ENCODE results near the gene CDK6.
"Not testable (repeated sequence)": the region's sequence is repeated elsewhere in the genome, so short reads cannot be mapped to it uniquely, and the experiment has no call there.

The CDK6 gene

GRCh38 chr7:92836489-92836999 lies at the start of gene CDK6:
CDK6 (minus strand) TSS chr7:92836573; CDS start chr7:92833323, 3,250 bp downstream.
- peak; percentile 87 for DNase-seq

DNA sequence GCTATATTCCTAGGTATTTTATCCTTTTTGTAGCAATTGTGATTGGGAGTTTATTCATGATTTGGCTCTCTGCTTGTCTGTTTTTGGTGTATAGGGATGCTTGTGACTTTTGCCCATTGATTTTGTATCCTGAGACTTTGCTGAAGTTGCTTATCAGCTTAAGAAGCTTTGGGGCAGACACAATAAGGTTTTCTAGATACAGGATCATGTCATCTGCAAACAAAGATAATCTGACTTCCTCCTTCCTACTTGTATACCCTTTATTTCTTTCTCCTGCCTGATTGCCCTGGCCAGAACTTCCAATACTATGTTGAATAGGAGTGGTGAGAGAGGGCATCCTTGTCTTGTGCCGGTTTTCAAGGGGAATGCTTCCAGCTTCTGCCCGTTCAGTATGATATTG lies 49.7 kb upstream of the CDK6 start:
- not testable (repeated sequence) for DNase-seq

GRCh38 chr7:92884218-92884617 lies 47.8 kb upstream of the CDK6 start:
- no peak for DNase-seq

DNA sequence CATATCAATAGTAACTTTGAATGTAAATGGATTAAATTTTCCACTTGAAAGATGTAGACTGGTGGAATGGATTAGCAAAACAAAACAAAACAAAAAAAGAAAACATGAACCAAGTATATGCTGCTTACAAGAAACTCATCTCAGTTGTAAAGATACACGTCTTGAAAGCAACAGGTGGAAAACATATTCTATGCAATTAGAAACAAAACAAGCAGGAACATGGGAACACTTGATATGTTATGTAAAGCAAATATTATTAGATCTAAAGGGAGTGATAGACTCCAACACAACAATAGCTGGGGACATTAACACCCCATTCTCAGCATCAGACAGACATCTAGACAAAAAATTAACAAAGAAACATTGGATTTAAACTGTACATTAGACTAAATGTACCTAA lies 46.4 kb upstream of the CDK6 start:
- DNase-seq = no peak

DNA sequence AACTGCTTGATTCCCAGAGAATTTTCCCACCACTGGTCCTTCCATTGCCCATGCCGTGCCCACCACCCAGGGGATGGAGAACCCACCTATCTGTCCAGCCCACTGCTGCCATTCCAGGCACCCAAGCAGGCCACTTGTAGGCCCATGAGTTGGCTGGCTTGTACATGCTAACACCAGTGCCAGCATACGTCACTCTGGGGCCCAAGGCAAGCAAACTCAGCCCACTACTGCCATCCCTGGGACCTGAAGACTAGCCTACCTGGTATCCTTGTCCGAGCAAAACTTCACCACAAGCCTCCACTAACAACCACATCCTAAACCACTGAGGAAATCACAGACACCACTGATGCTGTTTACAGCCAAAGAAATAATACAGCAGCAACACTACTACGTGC lies 44.7 kb upstream of the CDK6 start:
- DNase-seq = no peak

DNA sequence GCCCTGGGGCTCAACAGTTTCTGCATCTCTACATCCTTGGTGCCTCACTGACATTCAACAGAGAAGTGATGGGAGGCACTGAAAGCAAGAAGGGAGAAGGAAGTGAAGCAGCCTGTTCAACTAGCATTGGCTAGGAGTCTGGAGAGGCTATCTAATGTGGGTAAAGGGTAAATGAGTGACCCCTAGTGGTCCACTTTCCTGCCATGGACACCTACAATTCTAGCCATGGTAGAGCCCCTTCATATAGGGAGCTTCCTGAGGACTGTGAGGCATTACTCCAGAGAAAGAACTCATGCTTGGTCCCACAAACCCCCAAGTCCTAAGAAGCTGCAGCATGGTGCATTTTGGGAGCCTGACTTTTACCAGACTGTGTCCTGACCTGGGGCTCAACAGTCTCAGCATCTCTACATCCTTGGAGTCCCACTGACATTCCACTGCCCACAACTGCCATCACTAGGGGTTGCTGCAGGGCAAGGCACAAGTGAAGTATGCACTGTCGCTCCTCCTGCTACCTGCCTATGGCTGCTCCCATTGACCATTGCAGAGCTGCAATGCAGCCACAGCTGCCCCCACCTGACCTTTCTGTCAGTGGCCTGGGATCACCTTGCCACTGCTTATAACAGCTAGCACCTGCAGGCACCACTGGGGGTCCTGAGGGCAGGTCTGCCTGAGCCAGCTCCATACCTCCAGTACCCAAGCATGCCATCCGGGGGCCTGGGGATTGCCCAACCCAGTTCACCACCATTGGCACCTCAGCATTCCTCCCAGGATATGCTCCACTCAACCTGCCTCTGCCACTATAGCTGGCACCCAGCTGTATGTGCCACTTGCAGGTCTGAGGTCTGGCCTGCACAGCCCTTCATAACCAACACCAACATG lies 44.1 kb upstream of the CDK6 start:
- peak; percentile 84 for DNase-seq

DNA sequence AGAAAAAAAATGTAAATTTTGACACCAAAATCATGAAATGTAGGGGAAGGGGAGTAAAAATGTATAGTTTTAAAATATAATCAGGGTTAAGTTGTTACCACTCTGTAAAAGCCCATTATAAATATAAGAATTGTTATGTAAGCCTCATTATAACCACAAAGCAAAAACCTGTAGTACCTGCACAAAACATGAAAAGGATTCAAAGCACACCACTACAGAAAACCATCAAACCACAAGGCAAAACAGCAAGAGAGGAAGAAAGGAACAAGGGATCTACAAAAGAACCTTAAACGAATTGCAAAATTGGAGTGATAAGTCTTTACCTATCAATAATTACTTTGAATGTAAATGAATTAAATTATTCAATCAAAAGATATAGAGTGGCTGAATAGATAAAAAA lies 41.0 kb upstream of the CDK6 start:
- no peak for DNase-seq

- DNase-seq = no peak
These were observed 40.5 kb upstream of the CDK6 start for GRCh38 chr7:92876836-92877235.

DNA sequence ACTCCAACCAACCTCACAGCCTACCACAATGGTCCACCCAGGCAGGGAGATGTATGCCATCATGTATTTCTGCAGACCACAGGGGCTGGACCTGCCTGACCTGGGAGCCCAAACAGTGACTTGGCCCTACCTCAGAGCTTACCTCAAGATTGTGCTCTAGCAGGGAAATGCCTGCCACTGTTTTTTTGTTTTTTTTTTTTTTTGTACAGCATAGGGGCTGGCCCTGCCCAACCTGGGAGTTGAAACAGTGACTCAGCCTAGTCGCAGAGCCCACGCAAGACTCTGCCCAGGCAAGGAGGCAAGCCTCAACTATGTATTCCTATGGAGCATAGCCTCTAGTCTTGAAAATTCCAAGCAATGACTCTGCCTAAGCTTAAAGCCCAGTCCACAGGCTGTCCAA lies 39.3 kb upstream of the CDK6 start:
- DNase-seq = peak; percentile 73

DNA sequence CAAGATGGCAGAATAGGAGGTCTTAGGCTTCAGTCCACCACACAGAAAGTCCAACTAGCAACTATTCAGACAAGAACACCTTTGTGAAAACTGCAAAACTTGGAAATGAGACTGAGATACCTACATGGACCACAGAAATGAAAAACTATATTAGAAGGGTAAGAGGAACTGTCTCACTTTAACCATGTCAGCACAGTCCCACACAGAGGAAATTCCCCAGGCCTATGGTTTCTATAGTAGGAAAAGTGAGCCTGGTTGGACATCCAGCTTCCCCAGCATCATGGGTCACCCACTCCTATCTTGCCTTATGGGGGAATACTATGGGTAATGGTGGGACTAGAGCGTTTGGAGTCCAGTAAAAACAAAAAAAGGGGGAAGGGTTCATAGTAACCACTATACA lies 38.8 kb upstream of the CDK6 start:
- no peak for DNase-seq

- no peak for DNase-seq
These were observed 38.2 kb upstream of the CDK6 start for GRCh38 chr7:92874567-92874966.

GRCh38 chr7:92873776-92874175 lies 37.4 kb upstream of the CDK6 start:
- DNase-seq = no peak

- DNase-seq = no peak
These were observed 36.3 kb upstream of the CDK6 start for GRCh38 chr7:92872701-92873100.

- no peak for DNase-seq
These were observed 32.4 kb upstream of the CDK6 start for GRCh38 chr7:92868683-92869293.

DNA sequence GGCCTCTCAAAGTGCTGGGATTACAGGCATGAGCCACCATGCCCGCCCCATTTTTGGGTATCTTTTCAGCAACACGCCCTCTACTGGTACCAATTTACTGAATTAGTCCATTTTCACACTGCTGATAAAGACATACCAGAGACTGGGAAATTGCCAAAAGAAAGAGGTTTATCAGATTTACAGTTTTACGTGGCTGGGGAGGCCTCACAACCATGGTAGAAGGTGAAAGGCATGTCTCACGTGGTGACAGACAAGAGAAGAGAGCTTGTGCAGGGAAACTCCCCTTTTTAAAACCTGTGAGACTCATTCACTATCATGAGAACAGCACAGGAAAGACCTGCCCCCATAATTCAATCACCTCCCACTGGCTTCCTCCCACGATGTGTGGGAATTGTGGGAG lies 27.8 kb upstream of the CDK6 start:
- not testable (repeated sequence) for DNase-seq

- no peak for DNase-seq
These were observed 20.1 kb upstream of the CDK6 start for GRCh38 chr7:92856436-92856835.

GRCh38 chr7:92854501-92855238 lies 18.3 kb upstream of the CDK6 start:
- DNase-seq = no peak

DNA sequence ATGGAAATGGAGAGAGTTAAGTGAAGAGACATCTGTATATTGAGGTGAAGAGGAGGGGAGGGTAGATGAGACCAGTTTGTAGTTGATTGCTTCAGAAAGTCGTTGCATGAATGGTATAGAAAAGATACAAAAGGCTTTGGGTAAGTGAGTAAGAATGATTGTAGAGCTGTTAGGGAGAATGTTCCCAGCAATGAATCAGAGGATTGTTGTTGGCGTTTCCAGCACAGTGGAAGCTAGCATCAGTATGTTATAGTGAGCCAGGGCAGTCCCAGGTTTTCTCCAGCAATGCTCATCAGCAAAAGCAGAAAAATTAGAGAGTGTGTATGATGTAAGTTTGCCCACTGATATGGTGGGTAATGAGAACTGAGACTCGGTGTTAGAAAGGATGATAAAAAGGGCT lies 15.4 kb upstream of the CDK6 start:
- no peak for DNase-seq

GRCh38 chr7:92850516-92850915 lies 14.1 kb upstream of the CDK6 start:
- DNase-seq = no peak

DNA sequence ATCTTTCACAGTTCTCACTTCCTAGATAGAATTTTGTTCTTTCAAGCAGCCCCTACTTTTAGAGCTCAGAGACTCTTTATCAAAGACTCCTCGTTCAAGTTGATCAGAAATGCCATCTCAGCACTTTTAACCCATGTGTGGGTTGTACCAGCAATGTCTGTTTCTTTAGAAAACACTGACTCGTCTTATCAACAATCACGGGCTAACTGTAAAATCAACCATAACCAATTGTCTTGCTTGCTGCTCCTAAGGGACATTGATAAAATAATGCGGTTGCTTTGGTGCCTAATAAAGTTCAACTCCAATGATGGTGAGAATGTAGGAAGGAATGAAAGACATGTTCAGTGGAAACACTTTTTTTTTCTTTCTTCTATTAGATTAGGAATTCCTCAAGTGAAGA lies 12.9 kb upstream of the CDK6 start:
- no peak for DNase-seq

DNA sequence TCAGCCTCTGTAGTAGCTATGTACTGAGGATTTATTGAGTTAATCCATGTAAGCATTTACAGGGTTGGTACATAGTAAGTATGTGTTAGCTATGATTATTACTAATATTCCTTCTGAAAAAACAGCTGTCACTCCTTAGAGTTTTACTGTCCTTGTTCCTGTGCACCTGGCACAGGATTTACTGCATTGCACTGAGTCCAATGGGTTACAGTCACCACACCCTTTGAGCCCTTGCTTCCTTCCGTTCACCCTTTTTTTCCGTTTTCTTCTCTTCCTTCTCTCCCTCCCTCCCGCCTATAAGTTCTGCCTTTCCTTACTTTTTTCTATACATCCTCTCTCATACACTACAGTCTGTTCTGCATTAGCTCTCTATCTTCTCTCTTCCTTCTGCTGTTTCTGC lies 12.5 kb upstream of the CDK6 start:
- DNase-seq = no peak

DNA sequence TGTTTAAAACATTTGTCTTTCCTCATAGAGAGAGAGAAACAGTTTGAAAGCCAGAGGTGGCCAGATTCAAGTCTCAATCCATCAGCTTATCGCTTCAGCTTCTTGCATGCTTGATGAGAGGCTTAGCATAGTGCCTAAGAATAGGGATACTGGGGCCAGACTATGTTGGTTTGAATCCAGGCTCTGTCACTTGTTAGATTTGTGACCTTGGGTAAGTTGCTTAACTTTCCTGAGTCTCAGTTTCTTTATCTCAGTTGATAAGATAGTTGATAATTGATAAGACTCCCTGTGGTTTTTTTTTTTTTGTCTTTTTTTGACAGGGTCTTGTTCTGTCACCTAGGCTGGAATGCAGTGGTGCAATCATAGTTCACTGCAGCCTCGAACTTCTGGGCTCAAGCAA lies 12.1 kb upstream of the CDK6 start:
- DNase-seq = no peak

DNA sequence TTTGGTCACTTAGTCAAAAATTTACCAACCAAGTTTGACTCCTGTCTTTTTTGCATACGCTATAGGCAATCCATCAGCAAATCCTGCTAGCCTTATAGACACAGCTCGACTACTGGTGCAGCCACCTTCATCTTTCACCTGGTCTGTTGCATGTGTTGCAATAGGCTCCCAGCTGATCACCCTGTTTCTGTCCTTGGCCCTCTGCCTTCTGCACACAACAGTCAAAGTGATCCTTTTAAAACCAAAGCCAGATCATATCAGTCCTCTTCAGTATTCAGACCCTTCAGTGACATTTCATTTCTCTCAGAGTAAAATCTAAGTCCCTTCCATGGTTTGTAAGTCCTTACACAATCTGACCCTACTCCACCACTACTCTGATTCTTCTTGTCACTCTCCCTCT lies 10.9 kb upstream of the CDK6 start:
- no peak for DNase-seq

GRCh38 chr7:92845736-92846135 lies 9.4 kb upstream of the CDK6 start:
- no peak for DNase-seq

Measured in islet precursor cell (in vitro differentiated cells).